22Rv1 (cell line): ENCODE measurements around the gene OR10A2.
"Not testable (repeated sequence)": the region's sequence is repeated elsewhere in the genome, so short reads cannot be mapped to it uniquely, and the experiment has no call there.

ENCODE experiments used
- H3K27ac ChIP-seq: fragments of 450-650 bp; 2 replicates; pipeline ENCODE4 v1.5.1; 2017
- ZFX ChIP-seq: fragments of 450-650 bp; IDR thresholded peaks from 2 replicates; pipeline ENCODE4 v1.6.1; 2017; ENCODE audit warnings: antibody characterized with exemption, borderline replicate concordance
- TF ChIP-seq, protein P1 (sequence below): fragments of 450-650 bp; IDR thresholded peaks from 2 replicates; pipeline ENCODE4 v1.5.1; 2017; ENCODE audit warnings: mild to moderate bottlenecking

OR10A2 gene

DNA sequence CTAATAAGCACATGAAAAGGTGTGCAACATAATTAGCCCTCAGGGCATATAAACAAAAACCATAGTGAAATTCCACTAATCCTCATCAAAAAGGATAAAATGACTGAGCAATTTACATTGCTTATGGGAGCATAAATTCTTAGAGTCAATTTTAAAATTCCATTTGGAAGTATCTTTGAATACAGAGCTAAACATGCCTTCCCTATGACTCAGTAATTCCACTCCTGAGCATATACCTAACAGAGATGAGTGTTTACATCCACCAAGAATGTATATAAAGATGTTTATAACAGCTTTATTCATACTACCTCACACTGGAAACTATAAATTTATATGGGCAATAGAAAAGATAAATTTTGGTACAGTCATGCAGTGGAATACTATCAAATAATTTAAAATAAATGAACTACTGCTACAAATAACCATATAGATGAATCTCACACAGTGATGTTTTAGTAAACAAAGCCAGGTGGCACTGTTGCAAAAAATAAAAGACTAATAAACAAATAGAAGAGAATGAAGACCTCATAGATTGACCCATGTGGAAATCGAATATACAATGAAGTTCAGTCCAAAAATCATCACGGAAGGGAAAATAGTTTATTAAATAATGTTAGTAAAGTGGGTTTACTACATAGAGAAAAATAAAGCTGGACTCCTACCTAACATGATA is 37.6 kb downstream of the OR10A2 start:
- H3K27ac ChIP-seq = no peak overlapping the region
- TF ChIP-seq, protein P1, sequence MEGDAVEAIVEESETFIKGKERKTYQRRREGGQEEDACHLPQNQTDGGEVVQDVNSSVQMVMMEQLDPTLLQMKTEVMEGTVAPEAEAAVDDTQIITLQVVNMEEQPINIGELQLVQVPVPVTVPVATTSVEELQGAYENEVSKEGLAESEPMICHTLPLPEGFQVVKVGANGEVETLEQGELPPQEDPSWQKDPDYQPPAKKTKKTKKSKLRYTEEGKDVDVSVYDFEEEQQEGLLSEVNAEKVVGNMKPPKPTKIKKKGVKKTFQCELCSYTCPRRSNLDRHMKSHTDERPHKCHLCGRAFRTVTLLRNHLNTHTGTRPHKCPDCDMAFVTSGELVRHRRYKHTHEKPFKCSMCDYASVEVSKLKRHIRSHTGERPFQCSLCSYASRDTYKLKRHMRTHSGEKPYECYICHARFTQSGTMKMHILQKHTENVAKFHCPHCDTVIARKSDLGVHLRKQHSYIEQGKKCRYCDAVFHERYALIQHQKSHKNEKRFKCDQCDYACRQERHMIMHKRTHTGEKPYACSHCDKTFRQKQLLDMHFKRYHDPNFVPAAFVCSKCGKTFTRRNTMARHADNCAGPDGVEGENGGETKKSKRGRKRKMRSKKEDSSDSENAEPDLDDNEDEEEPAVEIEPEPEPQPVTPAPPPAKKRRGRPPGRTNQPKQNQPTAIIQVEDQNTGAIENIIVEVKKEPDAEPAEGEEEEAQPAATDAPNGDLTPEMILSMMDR = peak; percentile 18; the same call in 1 of the 2 replicates
- TF ChIP-seq ZFX = no peak

DNA sequence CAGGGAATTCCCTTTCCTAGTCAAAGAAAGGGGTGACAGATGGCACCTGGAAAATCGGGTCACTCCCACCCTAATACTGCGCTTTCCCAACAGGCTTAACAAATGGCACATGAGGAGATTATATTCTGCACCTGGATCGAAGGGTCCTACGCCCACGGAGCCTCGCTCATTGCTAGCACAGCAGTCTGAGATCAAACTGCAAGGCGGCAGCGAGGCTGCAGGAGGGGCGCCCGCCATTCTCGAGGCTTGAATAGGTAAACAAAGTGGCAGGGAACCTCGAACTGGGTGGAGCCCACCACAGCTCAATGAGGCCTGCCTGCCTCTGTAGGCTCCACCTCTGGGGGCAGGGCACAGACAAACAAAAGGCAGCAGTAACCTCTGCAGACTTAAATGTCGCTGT is 41.9 kb downstream of the OR10A2 start:
- not testable (repeated sequence) for H3K27ac ChIP-seq

DNA sequence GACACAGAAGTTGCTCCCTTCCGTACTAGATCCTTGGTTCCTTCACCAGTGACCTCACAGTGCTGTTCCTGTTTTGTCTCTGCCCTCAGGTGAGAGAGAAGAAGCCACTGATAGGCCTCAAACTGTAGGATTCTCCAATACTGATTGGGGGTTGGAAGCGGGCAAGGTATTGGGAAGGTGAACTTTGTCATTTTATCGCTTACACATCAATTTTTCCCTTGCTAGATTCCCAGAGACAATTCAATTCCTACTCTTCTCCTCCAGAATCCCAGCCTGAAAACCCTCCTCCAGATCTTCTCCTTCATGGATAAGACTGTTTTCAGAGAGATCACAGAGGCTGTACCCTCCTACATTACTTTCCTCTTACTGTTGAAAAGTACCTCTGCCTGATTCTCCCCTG is 48.5 kb downstream of the OR10A2 start:
- TF ChIP-seq, protein P1 = no peak
- no peak for TF ChIP-seq ZFX
- no peak overlapping the region for H3K27ac ChIP-seq

DNA sequence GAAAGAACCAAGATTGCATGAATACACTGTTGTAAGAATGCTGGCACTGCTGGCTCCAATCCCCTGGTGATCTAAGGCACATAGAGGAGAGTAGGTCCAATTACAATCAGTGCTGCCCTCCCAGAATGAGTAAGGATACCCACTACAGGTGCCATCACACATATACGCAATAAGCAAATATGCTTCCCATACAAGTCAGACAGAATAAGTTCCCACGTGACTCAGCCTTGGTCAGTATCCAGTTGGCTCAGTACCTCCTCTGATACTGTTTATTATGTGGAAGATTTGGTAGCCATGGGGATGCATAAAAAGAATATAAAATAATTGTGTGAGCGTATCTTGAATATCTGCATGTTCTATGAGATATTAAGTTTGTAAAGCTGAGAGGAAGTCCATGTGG is 49.1 kb downstream of the OR10A2 start:
- H3K27ac ChIP-seq = no peak overlapping the region
- TF ChIP-seq, protein P1 = no peak
- TF ChIP-seq ZFX = no peak

DNA sequence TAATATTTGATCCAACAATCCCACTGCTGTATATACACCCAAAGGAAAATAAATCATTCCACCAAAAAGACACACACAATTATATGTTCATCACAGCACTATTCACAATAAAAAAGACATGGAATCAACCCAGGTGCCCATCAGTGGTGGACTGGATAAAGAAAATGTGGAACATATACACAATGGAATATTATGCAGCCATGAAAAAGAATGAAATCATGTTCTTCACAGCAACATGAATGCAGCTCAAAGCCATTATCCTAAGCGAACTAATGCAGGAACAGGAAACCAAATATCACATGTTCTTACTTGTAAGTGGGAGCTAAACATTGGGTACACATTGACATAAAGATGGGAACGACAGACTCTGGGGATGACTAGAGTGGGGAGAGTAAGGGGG is 56.8 kb downstream of the OR10A2 start:
- no peak overlapping the region for H3K27ac ChIP-seq
- TF ChIP-seq ZFX = no peak
- TF ChIP-seq, protein P1 = no peak

DNA sequence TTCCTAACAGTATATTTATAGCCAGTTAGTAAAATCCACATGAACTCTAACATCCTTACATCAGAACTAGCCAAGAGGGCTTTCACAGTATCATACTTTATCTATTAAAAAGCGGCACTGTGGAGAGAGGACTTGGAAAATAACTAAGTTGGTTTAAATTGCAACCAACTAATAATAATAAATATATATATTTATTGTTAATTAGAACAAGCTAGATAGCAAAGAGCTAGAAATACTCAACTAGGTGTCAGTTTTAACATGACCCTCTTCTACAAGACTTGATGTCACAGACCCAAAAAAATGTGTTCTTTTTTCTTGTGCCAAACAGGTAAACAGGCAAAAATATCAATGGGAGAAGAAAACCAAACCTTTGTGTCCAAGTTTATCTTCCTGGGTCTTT is 57.8 kb downstream of the OR10A2 start, which contains the start of gene OR2D3:
TSS of gene OR2D3 (plus strand) at position 301 of the 400 bp plus-strand sequence. CDS start at position 301, 0 bp downstream.
- H3K27ac ChIP-seq = no peak within 1 kb of the TSS
- no peak for TF ChIP-seq ZFX
- TF ChIP-seq, protein P1 = no peak
